Smooth muscle cell (in vitro differentiated cells): Measurements from ENCODE around the gene ZNF789. TPM values are rescaled to one million over a fixed set of nuclear protein-coding genes. Genes with fewer than 3 reads are reported as not detected.
A peak's percentile ranks its signal among the peaks of the same experiment; 100 is the strongest.

Source experiments
- DNase-seq: peaks from one replicate; lab custom pipeline; 2025; ENCODE audit not compliant: unreplicated experiment; lab: John Stamatoyannopoulos, UW
- H2AFZ ChIP-seq: fragments of 200-600 bp; sonication (generic); 2 replicates; pipeline ENCODE4 v1.6.0; 2016; ENCODE audit warnings: antibody characterized with exemption, low read depth, mild to moderate bottlenecking
- H3F3A ChIP-seq: fragments of 200-600 bp; sonication (generic); 2 replicates; pipeline ENCODE4 v1.6.0; 2017; ENCODE audit warnings: antibody characterized with exemption, low read depth
- H3K27ac ChIP-seq: fragments of 200-600 bp; sonication (generic); 2 replicates; pipeline ENCODE4 v1.5.1; 2016; ENCODE audit warnings: low read depth, mild to moderate bottlenecking
- H3K27me3 ChIP-seq: fragments of 200-600 bp; sonication (generic); 2 replicates; pipeline ENCODE4 v1.6.1; 2016; ENCODE audit warnings: low read depth, mild to moderate bottlenecking
- H3K36me3 ChIP-seq: fragments of 200-600 bp; sonication (generic); 2 replicates; pipeline ENCODE4 v1.5.1; 2016; ENCODE audit warnings: low read depth
- H3K4me1 ChIP-seq: fragments of 200-600 bp; sonication (generic); 2 replicates; pipeline ENCODE4 v1.5.1; 2016; ENCODE audit warnings: low read depth
- H3K4me2 ChIP-seq: fragments of 200-600 bp; sonication (generic); 2 replicates; pipeline ENCODE4 v1.6.0; 2016; ENCODE audit warnings: mild to moderate bottlenecking
- H3K4me3 ChIP-seq: fragments of 200-600 bp; sonication (generic); 2 replicates; pipeline ENCODE4 v1.5.1; 2016; ENCODE audit warnings: mild to moderate bottlenecking
- H3K79me2 ChIP-seq: fragments of 200-600 bp; sonication (generic); 2 replicates; pipeline ENCODE4 v1.6.0; 2016; ENCODE audit warnings: low read depth, mild to moderate bottlenecking
- H3K9ac ChIP-seq: fragments of 200-600 bp; sonication (generic); 2 replicates; pipeline ENCODE4 v1.6.0; 2016; ENCODE audit warnings: low read depth
- H3K9me3 ChIP-seq: fragments of 200-600 bp; sonication (generic); replicated peaks from 2 replicates; pipeline ENCODE4 v1.5.1; 2016; ENCODE audit warnings: low read depth
- H4K20me1 ChIP-seq: fragments of 200-600 bp; sonication (generic); 2 replicates; pipeline ENCODE4 v1.6.0; 2016; ENCODE audit warnings: low read depth
- WGBS: methylation state at CpG from one replicate; pipeline ENCODE4 v1.1.7; 2016; ENCODE audit warnings: low lambda C conversion rate; 5-methylcytosine and 5-hydroxymethylcytosine counted together
- polyA plus RNA-seq: library from polyadenylated mRNA; unstranded; fragments of >200 nt; fragmentation: Nextera tagmentation; extraction: Ambion mirVana; gene quantifications from 2 replicates; pipeline ENCODE4 v1.2.1, GENCODE V29; 2016
- total RNA-seq: library from RNA; depleted of rRNA; stranded (reverse); fragments of >200 nt; gene quantifications from 2 replicates; pipeline ENCODE4 v1.2.3, GENCODE V29; 2014
- TF ChIP-seq, protein P1 (sequence below): fragments of 200-600 bp; sonication (generic); IDR thresholded peaks from 2 replicates; pipeline ENCODE4 v1.5.1; 2017; ENCODE audit warnings: borderline replicate concordance, mild to moderate bottlenecking, antibody characterized with exemption; ENCODE audit not compliant: insufficient read depth, poor library complexity, severe bottlenecking

ZNF789 gene
- total and polyA plus RNA-seq, 2 experiments from 2014 or later: 2.2 to 2.5 TPM

DNA sequence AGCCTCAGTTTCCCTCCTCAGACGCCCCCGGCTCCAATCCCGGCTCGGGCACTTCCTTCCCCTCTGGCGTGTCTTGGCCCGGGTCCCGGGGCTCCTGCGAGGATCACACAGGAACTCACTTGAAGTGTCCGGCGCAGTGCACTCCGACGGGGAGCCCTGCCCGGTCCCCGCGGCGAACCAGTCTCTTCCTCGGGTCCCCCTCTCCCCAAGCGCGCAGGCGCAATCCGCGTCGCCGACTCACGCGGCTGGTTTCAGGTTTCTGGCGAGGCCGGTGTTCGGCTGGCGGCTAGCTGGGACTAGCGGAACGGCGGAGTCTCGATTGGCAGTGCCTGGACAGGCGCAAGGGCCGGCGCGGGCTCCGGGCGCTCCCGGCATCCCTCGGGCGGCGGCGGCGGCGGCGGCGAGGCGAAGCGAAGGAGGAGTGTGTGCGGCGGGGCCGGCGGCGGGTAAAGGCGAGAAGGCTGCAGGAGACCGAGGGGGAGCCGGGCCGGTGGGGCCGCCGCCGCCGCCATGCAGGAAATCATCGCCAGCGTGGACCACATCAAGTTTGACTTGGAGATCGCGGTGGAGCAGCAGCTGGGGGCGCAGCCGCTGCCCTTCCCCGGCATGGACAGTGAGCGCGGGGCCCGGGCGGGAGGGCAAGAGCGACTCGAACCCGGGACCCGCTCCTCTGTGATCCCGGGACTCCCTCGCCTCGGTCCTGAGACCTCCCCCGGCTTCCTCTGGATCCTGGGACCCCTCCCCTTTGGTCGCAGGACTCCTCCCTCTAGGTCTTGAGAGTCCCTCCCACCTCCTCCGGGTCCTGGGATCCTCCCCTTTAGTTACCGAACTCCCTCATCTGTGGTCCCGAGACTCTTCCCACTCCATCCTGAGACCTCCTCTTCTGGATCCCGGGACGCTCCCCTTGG lies 33.9 kb upstream of the ZNF789 start, which contains the start of the genes CPSF4 and PTCD1:
CPSF4 (plus strand) TSS at position 371 of the 908 bp plus-strand sequence; CDS start at position 511, 140 bp downstream.
PTCD1 (minus strand) TSS at position 226 of the 908 bp plus-strand sequence. CDS start 3,556 bp downstream, outside the sequence.
- Histone ChIP-seq H3F3A (no peaks in the 10 kb centered on the region), H3K27me3 (no peaks in the 10 kb centered on the region), H3K4me2 (peak within 1 kb of the TSS; percentile 87), H3K36me3 (no peaks in the 10 kb centered on the region), H3K9ac (peak within 1 kb of the TSS; percentile 85), H2AFZ (peak within 1 kb of the TSS; percentile 82), H3K79me2 (peaks cover 46% of the 10 kb centered on the region), H3K4me1 (peaks cover 12% of the 10 kb centered on the region), H3K27ac (peak within 1 kb of the TSS; percentile 61), H3K9me3 (no peaks in the 10 kb centered on the region), H3K4me3 (peak within 1 kb of the TSS; percentile 84), H4K20me1 (peaks cover 18% of the 10 kb centered on the region)
- WGBS: 1% methylated on average over 58 of the region's 89 CpGs
- TF ChIP-seq, protein P1, sequence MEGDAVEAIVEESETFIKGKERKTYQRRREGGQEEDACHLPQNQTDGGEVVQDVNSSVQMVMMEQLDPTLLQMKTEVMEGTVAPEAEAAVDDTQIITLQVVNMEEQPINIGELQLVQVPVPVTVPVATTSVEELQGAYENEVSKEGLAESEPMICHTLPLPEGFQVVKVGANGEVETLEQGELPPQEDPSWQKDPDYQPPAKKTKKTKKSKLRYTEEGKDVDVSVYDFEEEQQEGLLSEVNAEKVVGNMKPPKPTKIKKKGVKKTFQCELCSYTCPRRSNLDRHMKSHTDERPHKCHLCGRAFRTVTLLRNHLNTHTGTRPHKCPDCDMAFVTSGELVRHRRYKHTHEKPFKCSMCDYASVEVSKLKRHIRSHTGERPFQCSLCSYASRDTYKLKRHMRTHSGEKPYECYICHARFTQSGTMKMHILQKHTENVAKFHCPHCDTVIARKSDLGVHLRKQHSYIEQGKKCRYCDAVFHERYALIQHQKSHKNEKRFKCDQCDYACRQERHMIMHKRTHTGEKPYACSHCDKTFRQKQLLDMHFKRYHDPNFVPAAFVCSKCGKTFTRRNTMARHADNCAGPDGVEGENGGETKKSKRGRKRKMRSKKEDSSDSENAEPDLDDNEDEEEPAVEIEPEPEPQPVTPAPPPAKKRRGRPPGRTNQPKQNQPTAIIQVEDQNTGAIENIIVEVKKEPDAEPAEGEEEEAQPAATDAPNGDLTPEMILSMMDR: no peak
- DNase-seq: peak; percentile 91

DNA sequence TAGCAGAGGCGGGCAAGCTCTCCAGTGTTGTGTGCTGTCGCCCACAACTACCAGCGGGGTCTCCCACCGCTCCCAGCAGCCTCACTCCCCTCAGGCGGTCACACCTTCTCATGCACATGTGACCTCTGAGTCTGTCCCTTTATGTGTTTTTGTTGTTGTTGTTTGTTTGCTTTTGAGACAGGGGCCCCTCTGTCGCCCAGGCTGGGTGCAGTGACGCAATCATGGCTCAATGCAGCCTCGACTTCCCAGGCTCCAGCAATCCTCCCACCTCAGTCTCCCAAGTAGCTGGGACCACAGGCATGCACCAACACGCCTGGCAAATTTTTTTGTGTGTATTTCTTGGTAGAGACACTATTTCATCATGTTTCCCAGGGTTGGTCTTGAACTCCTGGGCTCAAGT lies 32.5 kb upstream of the ZNF789 start:
- Histone ChIP-seq H3F3A (no peaks in the 10 kb centered on the region), H3K27me3 (no peaks in the 10 kb centered on the region), H3K4me2 (peak overlapping the region; percentile 87), H3K9me3 (no peaks in the 10 kb centered on the region), H3K4me3 (peak overlapping the region; percentile 84), H3K9ac (peak overlapping the region; percentile 75), H3K79me2 (peaks cover 46% of the 10 kb centered on the region), H4K20me1 (peaks cover 18% of the 10 kb centered on the region), H3K27ac (peak overlapping the region; percentile 61), H3K4me1 (peaks cover 12% of the 10 kb centered on the region), H2AFZ (no peak overlapping the region), H3K36me3 (no peaks in the 10 kb centered on the region)
- TF ChIP-seq, protein P1: no peak
- 71% methylated on average over 9 of the region's 9 CpGs for WGBS
- DNase-seq: no peak

DNA sequence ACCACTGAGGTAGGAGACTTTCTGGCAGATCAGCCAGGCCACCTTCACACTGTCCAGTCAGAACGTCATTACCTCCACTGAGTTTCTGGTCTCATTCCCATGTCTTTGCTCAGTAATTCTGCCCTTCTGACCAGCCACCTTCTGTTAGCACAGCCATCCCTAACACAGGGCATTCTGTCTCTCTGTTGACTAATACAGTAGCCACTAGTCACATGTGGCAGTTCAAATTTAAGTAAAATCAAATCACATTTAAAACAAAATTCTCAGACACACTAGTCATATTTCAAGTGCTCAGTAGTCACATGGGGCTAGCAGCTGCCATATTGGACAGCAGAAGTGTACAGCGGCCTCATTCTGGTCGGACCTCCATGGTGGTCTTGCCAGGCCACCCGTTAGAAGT lies 26.6 kb upstream of the ZNF789 start:
- H3K36me3 ChIP-seq: peaks cover 5% of the 10 kb centered on the region
- no peak overlapping the region for H3K4me2 ChIP-seq
- H3K27me3 ChIP-seq: no peaks in the 10 kb centered on the region
- no peaks in the 10 kb centered on the region for H3K9me3 ChIP-seq
- H3K4me3 ChIP-seq: no peak overlapping the region
- H3K9ac ChIP-seq: no peak overlapping the region
- H3K79me2 ChIP-seq: peaks cover 4% of the 10 kb centered on the region
- TF ChIP-seq, protein P1: no peak
- DNase-seq: no peak
- H4K20me1 ChIP-seq: peaks cover 29% of the 10 kb centered on the region
- WGBS: 96% methylated on average over 4 of the region's 4 CpGs
- no peak overlapping the region for H2AFZ ChIP-seq
- no peaks in the 10 kb centered on the region for H3K4me1 ChIP-seq
- no peaks in the 10 kb centered on the region for H3F3A ChIP-seq
- H3K27ac ChIP-seq: no peak overlapping the region
